Heart right ventricle (tissue), 16 donors: ENCODE results near the gene ZNF629. TPM values are rescaled to one million over a fixed set of nuclear protein-coding genes. Genes with fewer than 3 reads are reported as not detected.
A peak's percentile ranks its signal among the peaks of the same experiment; 100 is the strongest.

Experiments
- ATAC-seq, 8 donors: fragments of 200-7000 bp; cut with Tn5 transposase; one replicate each; pipeline ENCODE4 v1.9.1; 2020; ENCODE audit warnings: mild to moderate bottlenecking in 8 of 8, moderate library complexity in 8 of 8, moderate number of reproducible peaks in 1 of 8
- DNase-seq, 2 donors: peaks; one replicate each; pipeline ENCODE4 v3.0.0-alpha.2; 2020
- H3K27ac ChIP-seq, 10 donors: fragments of 200-600 bp; sonication (generic) in 2 of 10; one replicate each; pipeline versions ENCODE4 v1.5.0 to v1.8.0; 2020 to 2022; ENCODE audit warnings: mild to moderate bottlenecking in 3 of 10
- H3K27me3 ChIP-seq, 7 donors: fragments of 200-600 bp; one replicate each; pipeline ENCODE4 v1.8.0; 2021 to 2022; ENCODE audit warnings: mild to moderate bottlenecking in 2 of 7
- H3K36me3 ChIP-seq, 9 donors: fragments of 200-600 bp; sonication (generic) in 1 of 9; one replicate each; pipeline versions ENCODE4 v1.5.0 to v1.8.0; 2020 to 2022; ENCODE audit warnings: mild to moderate bottlenecking in 2 of 9
- H3K4me1 ChIP-seq, 9 donors: fragments of 200-600 bp; sonication (generic) in 1 of 9; one replicate each; pipeline versions ENCODE4 v1.5.0 to v1.8.0; 2020 to 2022; ENCODE audit warnings: mild to moderate bottlenecking in 4 of 9
- H3K4me3 ChIP-seq, 10 donors: fragments of 200-600 bp; sonication (generic) in 2 of 10; one replicate each; pipeline versions ENCODE4 v1.5.0 to v1.8.0; 2020 to 2022; ENCODE audit warnings: mild to moderate bottlenecking in 7 of 10, moderate library complexity in 2 of 10
- H3K9me3 ChIP-seq, 11 donors: fragments of 200-600 bp in 10 of 11; sonication (generic) in 2 of 11; one replicate each; pipeline versions ENCODE4 v1.5.0 to v1.8.0; 2013 to 2022; ENCODE audit warnings: mild to moderate bottlenecking in 2 of 11, control low read depth in 1 of 11, moderate library complexity in 1 of 11
- WGBS, 2 donors: extraction: QIAGEN DNeasy Blood & Tissue Kit; methylation state at CpG; one replicate each; pipeline ENCODE4 v1.1.7; 2013; ENCODE audit warnings: inconsistent platforms in 1 of 2; 5-methylcytosine and 5-hydroxymethylcytosine counted together
- intact Hi-C, 10 donors: fragments of 100-400 bp; cut with DNase I; formaldehyde crosslinking; loops; one replicate each; pipeline versions ENCODE4 v1.11.1 to v1.14.2; 2022
- polyA plus RNA-seq, 2 donors: library from polyadenylated mRNA; stranded (reverse); fragments of 200-250 nt; gene quantifications; one replicate each; pipeline ENCODE4 v1.2.3, GENCODE V29; 2013
- total RNA-seq, 10 donors: library from RNA; stranded (reverse); fragmentation: NEBNext Ultra II Directional in 3 of 10; extraction: Animal tissue kit (Norgen Biotek cat#: 25700) in 3 of 10; gene quantifications; one replicate each; pipeline versions ENCODE4 v1.2.1 to v1.2.4, GENCODE V29; 2021 to 2023
- TF ChIP-seq, protein P1 (sequence below), 9 donors: fragments of 200-600 bp; sonication (generic) in 2 of 9; IDR thresholded peaks; one replicate each; pipeline versions ENCODE4 v1.5.0 to v1.8.0; 2021 to 2022; ENCODE audit warnings: antibody characterized with exemption in 9 of 9, mild to moderate bottlenecking in 5 of 9, moderate library complexity in 1 of 9
- donor health status: Arrhythmogenic right ventricular cardiomyopathy.
- donor health status: ischemic (EF 13 %, LVEDD 7.1; RV severe dilation, severe dysfunction).
- donor health status: healthy with polysubstance abuse.
- donor health status: DM: no; HTN: yes; CAD: no.
- donor health status: DM: no; HTN: no; CAD: no.
- donor health status: ischemic (EF 25% LVEDD 6.9; RV normal size, moderate dysfunction).
- donor health status: ischemic (EF 25% LVEDD 5.7; RV mildly dilated, moderate dysfunction).
- donor health status: healthy.
- donor health status: DM: yes; HTN: yes; CAD: no.
- donor health status: Ischemic cardiomyopathy.
- donor health status: ischemic (EF 35%, LVEDD 5.7; RV mildly dilated, moderate dysfunction).
- donor health status: nonischemic (EF 11% LVEDD 7.7; RV severe dilation, severe dysfunction).
- donor health status: DM: yes; HTN: yes; CAD: no.
- donor health status: PGD.
- donor health status: ischemic (EF 29% LVEDD 5.4; RV normal size, mild dysfunction).
- donor health status: nonischemic (EF 23%, LVEDD 6.1; RV moderate dilation, normal function).

Gene ZNF629
- total and polyA plus RNA-seq, 12 donors: 7.3 to 35.5 (median 26.2) TPM

DNA sequence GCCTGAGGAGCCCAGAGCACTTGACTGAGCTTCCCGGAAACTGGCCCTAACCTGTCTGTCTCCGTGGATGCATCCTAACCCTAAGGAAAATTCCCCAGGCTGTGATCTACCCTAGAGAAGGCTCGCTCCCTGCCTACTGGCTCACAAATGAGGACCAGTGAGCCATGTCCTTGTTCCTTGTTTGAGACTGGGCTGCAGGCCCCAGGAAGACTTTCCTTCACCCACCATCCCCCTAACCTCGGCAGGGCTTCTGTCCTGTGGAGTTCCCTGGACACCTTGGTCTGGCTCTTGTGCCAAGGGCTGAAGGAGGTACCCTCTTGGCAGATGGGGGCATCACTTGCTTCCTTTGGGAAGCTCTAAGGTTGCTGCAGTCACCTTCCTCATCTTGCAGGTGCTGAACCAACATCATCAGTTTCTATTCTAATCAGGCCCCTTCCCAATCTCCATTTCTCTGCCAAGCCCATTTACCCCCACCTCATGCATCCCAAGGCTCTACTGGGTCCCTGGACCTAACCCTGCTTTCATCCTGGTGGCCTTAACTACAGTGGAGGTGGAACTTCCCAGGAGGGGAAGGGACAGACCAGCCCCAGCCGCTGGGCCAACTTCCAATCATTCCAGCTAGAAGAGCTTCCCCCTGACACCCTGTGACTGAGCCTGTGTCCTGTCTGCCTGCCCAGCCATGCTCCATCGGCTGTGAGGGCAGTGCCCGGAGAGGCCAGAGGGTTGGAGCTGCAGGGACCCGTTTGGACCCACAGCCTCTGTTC, 12.5 kb downstream of the ZNF629 start:
- TF ChIP-seq, protein P1, sequence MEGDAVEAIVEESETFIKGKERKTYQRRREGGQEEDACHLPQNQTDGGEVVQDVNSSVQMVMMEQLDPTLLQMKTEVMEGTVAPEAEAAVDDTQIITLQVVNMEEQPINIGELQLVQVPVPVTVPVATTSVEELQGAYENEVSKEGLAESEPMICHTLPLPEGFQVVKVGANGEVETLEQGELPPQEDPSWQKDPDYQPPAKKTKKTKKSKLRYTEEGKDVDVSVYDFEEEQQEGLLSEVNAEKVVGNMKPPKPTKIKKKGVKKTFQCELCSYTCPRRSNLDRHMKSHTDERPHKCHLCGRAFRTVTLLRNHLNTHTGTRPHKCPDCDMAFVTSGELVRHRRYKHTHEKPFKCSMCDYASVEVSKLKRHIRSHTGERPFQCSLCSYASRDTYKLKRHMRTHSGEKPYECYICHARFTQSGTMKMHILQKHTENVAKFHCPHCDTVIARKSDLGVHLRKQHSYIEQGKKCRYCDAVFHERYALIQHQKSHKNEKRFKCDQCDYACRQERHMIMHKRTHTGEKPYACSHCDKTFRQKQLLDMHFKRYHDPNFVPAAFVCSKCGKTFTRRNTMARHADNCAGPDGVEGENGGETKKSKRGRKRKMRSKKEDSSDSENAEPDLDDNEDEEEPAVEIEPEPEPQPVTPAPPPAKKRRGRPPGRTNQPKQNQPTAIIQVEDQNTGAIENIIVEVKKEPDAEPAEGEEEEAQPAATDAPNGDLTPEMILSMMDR (IDR thresholded peaks at IDR 0.05): no peak
- ATAC-seq (peak; percentile 5 to 64 (median 48)), DNase-seq (peak in 1 of 2 donors; percentile 42)
- intact Hi-C loops: loop anchor here in 1 of 10 donors (5.0 kb wide), 1 partner anchor 38 kb away; no protein-coding TSS in a partner anchor
- Histone ChIP-seq H3K27me3 (no peaks in the 10 kb centered on the region), H3K36me3 (peaks cover 0 to 53% (median 44%) of the 10 kb centered on the region in 9 donors), H3K27ac (peak overlapping the region; percentile 83 to 97 (median 93)), H3K4me3 (peak overlapping the region; percentile 52 to 86 (median 78)), H3K4me1 (peaks cover 9 to 46% (median 30%) of the 10 kb centered on the region in 9 donors), H3K9me3 (no peaks in the 10 kb centered on the region)
- WGBS, 2 donors: 44 to 46% methylated on average over 8 of the region's 8 CpGs

DNA sequence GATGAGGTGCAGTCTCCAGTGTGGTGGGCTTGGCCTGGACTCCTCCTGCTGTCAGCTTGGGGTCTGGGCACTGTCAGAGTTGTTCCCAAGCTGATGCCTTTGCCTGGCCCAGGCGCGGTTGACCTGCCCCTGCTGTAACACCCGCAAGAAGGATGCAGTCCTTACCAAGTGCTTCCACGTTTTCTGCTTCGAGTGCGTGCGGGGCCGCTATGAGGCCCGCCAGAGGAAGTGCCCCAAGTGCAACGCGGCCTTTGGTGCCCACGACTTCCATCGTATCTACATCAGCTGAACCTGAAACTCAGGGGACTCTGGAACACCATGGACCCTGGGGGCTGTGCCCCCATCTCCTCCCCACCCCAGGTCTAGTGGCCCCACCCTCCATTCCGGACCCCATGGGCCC, 13.2 kb downstream of the ZNF629 start:
- Histone ChIP-seq H3K4me1 (peaks cover 9 to 46% (median 30%) of the 10 kb centered on the region in 9 donors), H3K36me3 (peaks cover 0 to 60% (median 51%) of the 10 kb centered on the region in 9 donors), H3K27ac (peak overlapping the region in 1 of 10 donors; percentile 93), H3K27me3 (no peaks in the 10 kb centered on the region), H3K9me3 (no peaks in the 10 kb centered on the region), H3K4me3 (no peak overlapping the region)
- WGBS, 2 donors: 82 to 84% methylated on average over 14 of the region's 14 CpGs
- intact Hi-C loops: no loop called here
- no peak for ATAC-seq
- TF ChIP-seq, protein P1 (IDR thresholded peaks at IDR 0.05): no peak
- DNase-seq: no peak

DNA sequence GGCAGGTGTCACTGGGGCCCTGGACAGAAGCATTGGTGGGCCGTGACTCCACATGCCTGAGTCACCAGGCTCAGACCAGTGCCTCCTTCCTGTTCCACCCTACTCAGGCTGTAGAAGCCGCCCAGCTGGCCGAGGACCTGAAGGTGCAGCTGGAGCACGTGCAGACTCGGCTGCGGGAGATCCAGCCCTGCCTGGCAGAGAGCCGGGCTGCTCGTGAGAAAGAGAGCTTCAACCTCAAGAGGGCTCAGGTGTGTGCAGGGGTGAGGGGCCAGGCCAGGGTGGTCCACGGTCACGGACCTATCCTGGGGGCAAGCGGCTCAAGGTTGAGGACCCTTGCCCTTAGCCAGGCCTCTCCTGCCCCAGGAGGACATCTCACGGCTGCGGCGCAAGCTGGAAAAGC, 15.3 kb downstream of the ZNF629 start:
- TF ChIP-seq, protein P1 (IDR thresholded peaks at IDR 0.05): no peak
- Histone ChIP-seq H3K9me3 (no peaks in the 10 kb centered on the region), H3K4me1 (peaks cover 10 to 44% (median 29%) of the 10 kb centered on the region in 9 donors), H3K36me3 (peaks cover 8 to 81% (median 68%) of the 10 kb centered on the region in 9 donors), H3K4me3 (no peak overlapping the region), H3K27ac (peak overlapping the region in 1 of 10 donors; percentile 30), H3K27me3 (no peaks in the 10 kb centered on the region)
- WGBS, 2 donors: 92 to 94% methylated on average over 14 of the region's 14 CpGs
- DNase-seq: no peak
- intact Hi-C loops: no loop called here
- no peak for ATAC-seq

DNA sequence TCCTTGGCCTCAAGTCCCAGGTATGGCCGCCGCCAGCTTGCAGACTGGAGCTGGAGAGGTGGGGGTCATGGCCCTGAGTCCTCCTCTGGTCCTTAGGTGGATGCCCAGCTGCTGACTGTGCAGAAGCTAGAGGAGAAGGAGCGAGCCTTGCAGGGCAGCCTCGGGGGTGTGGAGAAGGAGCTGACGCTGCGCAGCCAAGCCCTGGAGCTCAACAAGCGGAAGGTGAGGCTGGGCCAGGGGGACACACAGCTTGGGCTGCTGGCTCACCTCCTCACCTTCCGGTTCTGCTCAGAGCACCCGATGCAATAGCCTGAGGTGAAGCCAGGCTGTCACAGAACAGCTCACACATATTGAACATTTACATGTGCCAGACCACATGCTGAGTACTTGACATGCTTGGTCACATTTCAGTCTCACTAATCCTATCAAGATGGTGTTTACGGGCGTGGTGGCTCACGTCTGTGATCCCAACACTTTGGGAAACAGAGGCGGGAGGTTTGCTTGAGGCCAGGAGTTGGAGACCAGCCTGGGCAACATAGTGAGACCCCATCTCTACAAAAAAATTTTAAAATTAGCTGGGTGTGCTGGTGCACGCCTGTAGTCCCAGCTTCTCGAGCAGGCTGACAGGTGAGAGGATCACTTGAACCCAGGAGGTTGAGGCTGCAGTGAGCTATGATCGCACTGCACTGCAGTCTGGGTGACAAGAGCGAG, 17.5 kb downstream of the ZNF629 start:
- DNase-seq: no peak
- 94% methylated on average over 17 of the region's 17 CpGs for WGBS, 2 donors
- Histone ChIP-seq H3K4me1 (peaks cover 6 to 42% (median 22%) of the 10 kb centered on the region in 9 donors), H3K9me3 (no peaks in the 10 kb centered on the region), H3K27me3 (no peaks in the 10 kb centered on the region), H3K4me3 (no peak overlapping the region), H3K36me3 (peaks cover 8 to 100% (median 90%) of the 10 kb centered on the region in 9 donors), H3K27ac (no peak overlapping the region)
- TF ChIP-seq, protein P1 (IDR thresholded peaks at IDR 0.05): no peak
- ATAC-seq: no peak
- intact Hi-C loops: loop anchor here in 1 of 10 donors (10.0 kb wide), 1 partner anchor 65 kb away; no protein-coding TSS in a partner anchor
